K562 (cell line): Measurements from ENCODE around the gene OTOP1. TPM values are rescaled to one million over a fixed set of nuclear protein-coding genes. Genes with fewer than 3 reads are reported as not detected.
A peak's percentile ranks its signal among the peaks of the same experiment; 100 is the strongest.

ENCODE experiments used
- ATAC-seq: fragments of 200-7000 bp; cut with Tn5 transposase; 3 replicates; pipeline ENCODE4 v1.9.1; 2020; ENCODE audit warnings: moderate library complexity
- BruUV-seq: library from RNA; stranded (reverse); fragments of 400-500 nt; replicated peaks from 2 replicates; lab custom pipeline; 2021; lab: Mats Ljungman, UMichigan
- CTCF ChIA-PET: fragments of 300-600 bp; formaldehyde crosslinking; extraction: SDS; loops from one replicate; lab custom pipeline; 2021; ENCODE audit warnings: low intra/inter-chr PET ratio; lab: Yijun Ruan, JAX
- POLR2A ChIA-PET: fragments of 300-600, 350-650 bp; sonication (Branson Sonifier 250); formaldehyde crosslinking; extraction: SDS; loops from one replicate; lab custom pipeline; 2021; ENCODE audit warnings: antibody characterized with exemption, inconsistent platforms; lab: Yijun Ruan, JAX
- DNase-seq, 4 experiments: peaks; one replicate each; pipeline versions ENCODE4 v3.0.0 to v3.0.0-alpha.2; 2011 to 2018; ENCODE audit warnings: low spot score in 3 of 4, mixed read lengths in 3 of 4; ENCODE audit errors: extremely low read depth in 1 of 4
- FAIRE-seq: peaks from 2 replicates; lab custom pipeline; 2011; peaks lifted over from hg19 to GRCh38; lab: Jason Lieb, UNC
- H2AFZ ChIP-seq: 2 replicates; pipeline ENCODE4 v1.6.0; 2011; ENCODE audit warnings: low read depth, low read length, control low read depth, inconsistent platforms
- H3K27ac ChIP-seq: fragments of 200-600 bp; 3 replicates; pipeline ENCODE4 v1.8.0; 2011; ENCODE audit warnings: low read depth, mild to moderate bottlenecking, control low read depth, inconsistent platforms, low read length, moderate library complexity, mixed read lengths; ENCODE audit errors: extremely low read depth
- H3K27me3 ChIP-seq, 2 experiments: fragments of 300-600 bp in 1 of 2; 2 replicates in 1 of 2; 3 replicates in 1 of 2; pipeline versions ENCODE4 v1.6.0 to v1.8.0; 2011; ENCODE audit warnings: inconsistent platforms in 2 of 2, low read length in 2 of 2, mild to moderate bottlenecking in 1 of 2, mixed read lengths in 1 of 2, moderate library complexity in 1 of 2; ENCODE audit not compliant: control insufficient read depth in 2 of 2, insufficient read depth in 2 of 2
- H3K36me3 ChIP-seq: fragments of 300-600 bp; 3 replicates; pipeline ENCODE4 v1.8.0; 2011; ENCODE audit warnings: mild to moderate bottlenecking, low read length, inconsistent platforms; ENCODE audit not compliant: control insufficient read depth, insufficient read depth
- H3K4me1 ChIP-seq, 2 experiments: fragments of 200-600 bp in 1 of 2; replicated peaks in 1 of 2; 2 replicates in 1 of 2; 3 replicates in 1 of 2; pipeline versions ENCODE4 v1.5.1 to v1.8.0; 2011; ENCODE audit warnings: inconsistent platforms in 2 of 2, low read length in 2 of 2, mild to moderate bottlenecking in 1 of 2, mixed read lengths in 1 of 2, moderate library complexity in 1 of 2; ENCODE audit not compliant: control insufficient read depth in 2 of 2, insufficient read depth in 2 of 2
- H3K4me2 ChIP-seq: 2 replicates; pipeline ENCODE4 v1.6.1; 2011; ENCODE audit warnings: low read length, control low read depth, inconsistent platforms, mixed read lengths; ENCODE audit not compliant: insufficient read depth
- H3K4me3 ChIP-seq: fragments of 200-600 bp; sonication (generic), shearing (Covaris generic); 2 replicates; pipeline ENCODE4 v1.5.1; 2016; ENCODE audit warnings: control low read depth, inconsistent platforms
- H3K79me2 ChIP-seq: fragments of 200-600 bp; 3 replicates; pipeline ENCODE4 v1.8.0; 2011; ENCODE audit warnings: low read length, inconsistent platforms; ENCODE audit not compliant: control insufficient read depth, insufficient read depth
- H3K9ac ChIP-seq, 2 experiments: 2 replicates each; pipeline versions ENCODE4 v1.6.0 to v1.6.1; 2011; ENCODE audit warnings: low read depth in 2 of 2, low read length in 2 of 2, control low read depth in 1 of 2, inconsistent platforms in 1 of 2, mild to moderate bottlenecking in 1 of 2, mixed read lengths in 1 of 2; ENCODE audit not compliant: insufficient read depth in 1 of 2
- H3K9me1 ChIP-seq: one replicate; pipeline ENCODE4 v1.6.0; 2011; ENCODE audit warnings: inconsistent platforms, mild to moderate bottlenecking, low read length, moderate library complexity; ENCODE audit not compliant: control insufficient read depth, insufficient read depth
- H3K9me3 ChIP-seq: replicated peaks from 2 replicates; pipeline ENCODE4 v1.5.1; 2011; ENCODE audit warnings: low read depth, low read length, inconsistent platforms; ENCODE audit not compliant: control insufficient read depth, insufficient read depth
- H4K20me1 ChIP-seq: replicated peaks from 2 replicates; pipeline ENCODE4 v1.6.1; 2011; ENCODE audit warnings: low read length, inconsistent platforms, mixed read lengths; ENCODE audit not compliant: control insufficient read depth, insufficient read depth
- BHLHE40 ChIP-seq: IDR thresholded peaks from 2 replicates; pipeline ENCODE4 v1.6.1; 2011; ENCODE audit warnings: low read length, improper control_type of control experiment
- ETS2 ChIP-seq: IDR thresholded peaks from 2 replicates; pipeline ENCODE4 v1.6.1; 2016; ENCODE audit warnings: borderline replicate concordance, missing genetic modification characterization, mild to moderate bottlenecking, moderate library complexity, missing compliant biosample characterization; ENCODE audit not compliant: poor library complexity, severe bottlenecking
- JUND ChIP-seq, 2 experiments: IDR thresholded peaks; 2 replicates in 1 of 2; 3 replicates in 1 of 2; pipeline ENCODE4 v1.6.1; 2011; ENCODE audit warnings: borderline replicate concordance in 2 of 2, low read depth in 2 of 2, low read length in 2 of 2, improper control_type of control experiment in 1 of 2, missing biosample characterization in 1 of 2, missing genetic modification characterization in 1 of 2, missing genetic modification reagents in 1 of 2
- MGA ChIP-seq: fragments of 450-650 bp; IDR thresholded peaks from 2 replicates; pipeline ENCODE4 v1.6.1; 2016; ENCODE audit warnings: mild to moderate bottlenecking, moderate library complexity
- MYC ChIP-seq, 2 experiments: fragments of 250-450 bp in 1 of 2; sonication (Bioruptor Pico) in 1 of 2; IDR thresholded peaks; 2 replicates each; pipeline versions ENCODE4 v1.5.1 to v1.6.1; 2012 to 2021; ENCODE audit warnings: low read depth in 2 of 2, borderline replicate concordance in 1 of 2, improper control_type of control experiment in 1 of 2, low read length in 1 of 2, mild to moderate bottlenecking in 1 of 2, moderate library complexity in 1 of 2
- TBP ChIP-seq: optimal IDR thresholded peaks from 2 replicates; pipeline ENCODE3; 2011; ENCODE audit warnings: low read depth, low read length, improper control_type of control experiment
- ZNF143 ChIP-seq: sonication (generic); formaldehyde crosslinking; IDR thresholded peaks from 2 replicates; pipeline ENCODE4 v1.9.0; 2022; ENCODE audit warnings: mild to moderate bottlenecking, missing genetic modification reagents
- ZNF408 ChIP-seq: fragments of 250-450 bp; sonication (Bioruptor Pico); IDR thresholded peaks from 2 replicates; pipeline ENCODE4 v1.4.0; 2020; ENCODE audit warnings: low read depth, mild to moderate bottlenecking, moderate library complexity
- ZNF589 ChIP-seq: fragments of 200-800 bp; sonication (Bioruptor generic); IDR thresholded peaks from 2 replicates; pipeline ENCODE4 v1.6.1; 2016; ENCODE audit warnings: low read depth, missing genetic modification characterization, missing compliant biosample characterization
- ZNF75A ChIP-seq: fragments of 450-650 bp; formaldehyde crosslinking; IDR thresholded peaks from 2 replicates; pipeline ENCODE4 v1.4.0; 2020; ENCODE audit warnings: mild to moderate bottlenecking
- WGBS: fragments of 100-300 bp; shearing (Covaris generic); methylation state at CpG from one replicate; pipeline ENCODE4 v1.1.6; 2016; ENCODE audit warnings: low coverage, mixed read lengths; ENCODE audit not compliant: insufficient coverage; ENCODE audit errors: missing lambda C conversion rate; 5-methylcytosine and 5-hydroxymethylcytosine counted together
- in situ Hi-C: fragments of 300-500 bp; cut with MboI; formaldehyde crosslinking; loops from 4 replicates; pipeline ENCODE4 v1.15.0; 2018; ENCODE audit warnings: inconsistent platforms, mixed read lengths
- intact Hi-C: fragments of 100-400 bp; cut with micrococcal nuclease; formaldehyde crosslinking; loops from 2 replicates; pipeline ENCODE4 v1.14.2; 2022
- polyA plus RNA-seq, 8 experiments: library from polyadenylated mRNA; depleted of rRNA in 4 of 8; stranded (reverse) in 5 of 8; unstranded in 3 of 8; fragments of >200 nt; fragmentation: Nextera tagmentation in 2 of 8; fragmentation: Illumina TruSeq in 1 of 8; extraction: Ambion mirVana in 2 of 8; extraction: Trizol in 1 of 8; gene quantifications; 2 replicates each; pipeline versions ENCODE4 v1.2.1 to v1.2.3, GENCODE V29; 2011 to 2014; ENCODE audit warnings: inconsistent platforms in 1 of 8, missing spikeins in 1 of 8
- total RNA-seq, 7 experiments: library from RNA; depleted of rRNA in 6 of 7; stranded (reverse); fragments of >200 nt in 6 of 7; fragmentation: Illumina TruSeq in 2 of 7; extraction: Trizol in 2 of 7; gene quantifications; 2 replicates each; pipeline versions ENCODE4 v1.2.1 to v1.2.3, GENCODE V29; 2011 to 2021; ENCODE audit warnings: low replicate concordance in 1 of 7

OTOP1 gene
- total and polyA plus RNA-seq, 9 of the 15 experiments (the other 6 are each of a cell fraction or from before 2014, with no cell fraction given) = not detected

- peak overlapping the region; percentile 90 for H3K4me2 ChIP-seq
- POLR2A ChIA-PET = interaction anchor here (0.6 to 1.9 kb wide), 4 partner anchors 10 to 90 kb away, joined by 3 to 7 read pairs (median 4); no protein-coding TSS in a partner anchor
- intact Hi-C loops (no loop called here), in situ Hi-C loops (no loop called here)
- H4K20me1 ChIP-seq = no peaks in the 10 kb centered on the region
- H3K9me3 ChIP-seq = no peaks in the 10 kb centered on the region
- CTCF ChIA-PET = no interaction called here
- peaks cover 20% of the 10 kb centered on the region for H3K36me3 ChIP-seq
- DNase-seq = peak in 1 of 4 experiments; percentile 29
- WGBS = 10% methylated on average over 10 of the region's 10 CpGs
- peak overlapping the region; percentile 92 for H3K27ac ChIP-seq
- FAIRE-seq = no peak
- peaks cover 16% of the 10 kb centered on the region for H3K79me2 ChIP-seq
- peak overlapping the region; percentile 94 to 96 for H3K9ac ChIP-seq
- peaks cover 4 to 8% of the 10 kb centered on the region in 2 experiments; a peak in 3 of 5 replicates for H3K4me1 ChIP-seq
- H3K27me3 ChIP-seq = peaks cover 0 to 3% of the 10 kb centered on the region in 2 experiments; a peak in 1 of 5 replicates
- ATAC-seq = peak; percentile 7; the same call in 1 of the 3 replicates
- H3K4me3 ChIP-seq = peak overlapping the region; percentile 89
- no TSS peak for BruUV-seq
- H3K9me1 ChIP-seq = no peaks in the 10 kb centered on the region
- H2AFZ ChIP-seq = peak overlapping the region; percentile 94
- TF ChIP-seq BHLHE40 (peak; percentile 83), JUND (IDR thresholded peaks at IDR 0.05; ENCODE audit: borderline replicate concordance, low read depth, low read length) (0 out of 2 replicates have a peak, but pooled peaks have one; percentile 20), JUND (tag; IDR thresholded peaks at IDR 0.05; ENCODE audit: borderline replicate concordance, low read depth, low read length) (no peak), ZNF143 (no peak), TBP (no peak), ZNF589 (CRISPR knock-in tag) (0 out of 2 replicates have a peak, but pooled peaks have one; percentile 14), MYC (IDR thresholded peaks at IDR 0.05; ENCODE audit: low read depth, low read length) (0 out of 2 replicates have a peak, but pooled peaks have one; percentile 20), MYC (CRISPR knock-in tag; IDR thresholded peaks at IDR 0.05; ENCODE audit: borderline replicate concordance, low read depth) (no peak), MGA (peak; percentile 33; the same call in 1 of the 2 replicates), ETS2 (no peak), ZNF408 (CRISPR knock-in tag) (no peak), ZNF75A (CRISPR knock-in tag) (no peak)
Observed at GRCh38 chr4:4248885-4249203, 22.1 kb upstream of the OTOP1 start.
